GM21447 (cell line): ENCODE data around the gene MAST4.

Experiments used
- ATAC-seq: cut with Tn5 transposase; IDR thresholded peaks from one replicate; pipeline ENCODE4 v1.9.1; 2021; ENCODE audit not compliant: unreplicated experiment

MAST4 gene

DNA sequence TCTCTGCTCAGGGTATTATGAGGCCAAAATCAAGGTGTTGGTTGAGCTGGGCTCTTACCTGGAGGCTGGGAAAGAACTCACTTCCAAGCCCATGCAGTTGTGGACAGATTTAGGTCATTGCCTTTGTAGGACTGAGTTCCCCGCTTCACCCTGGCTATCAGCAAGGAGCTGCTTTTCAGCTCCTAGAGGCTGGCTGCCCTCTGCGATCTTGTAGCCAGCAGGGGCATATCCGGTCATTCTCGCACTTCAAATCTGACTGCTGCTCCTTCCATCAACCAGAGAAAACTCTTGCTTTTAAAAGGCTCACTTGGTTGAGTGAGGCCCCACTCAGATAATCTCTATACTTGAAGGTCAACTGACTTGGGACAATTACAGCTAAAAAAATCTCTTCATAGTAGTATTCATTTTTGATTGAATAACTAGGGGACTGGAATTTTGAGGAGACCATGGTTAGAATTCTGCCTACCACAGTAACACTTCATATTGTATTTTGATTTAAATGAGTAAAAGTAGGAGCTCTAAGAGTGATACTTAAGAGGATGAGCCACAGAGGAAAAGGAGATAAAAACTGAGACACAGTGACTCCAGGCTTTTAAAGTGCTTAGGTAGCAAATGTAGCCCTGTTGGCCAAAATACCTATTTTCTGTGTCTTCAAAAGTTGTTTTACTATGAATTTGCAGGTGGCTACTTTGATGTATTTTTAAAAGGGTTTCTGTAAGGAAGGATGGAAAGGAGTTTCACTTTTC is 463.0 kb downstream of the MAST4 start:
- no peak for ATAC-seq

DNA sequence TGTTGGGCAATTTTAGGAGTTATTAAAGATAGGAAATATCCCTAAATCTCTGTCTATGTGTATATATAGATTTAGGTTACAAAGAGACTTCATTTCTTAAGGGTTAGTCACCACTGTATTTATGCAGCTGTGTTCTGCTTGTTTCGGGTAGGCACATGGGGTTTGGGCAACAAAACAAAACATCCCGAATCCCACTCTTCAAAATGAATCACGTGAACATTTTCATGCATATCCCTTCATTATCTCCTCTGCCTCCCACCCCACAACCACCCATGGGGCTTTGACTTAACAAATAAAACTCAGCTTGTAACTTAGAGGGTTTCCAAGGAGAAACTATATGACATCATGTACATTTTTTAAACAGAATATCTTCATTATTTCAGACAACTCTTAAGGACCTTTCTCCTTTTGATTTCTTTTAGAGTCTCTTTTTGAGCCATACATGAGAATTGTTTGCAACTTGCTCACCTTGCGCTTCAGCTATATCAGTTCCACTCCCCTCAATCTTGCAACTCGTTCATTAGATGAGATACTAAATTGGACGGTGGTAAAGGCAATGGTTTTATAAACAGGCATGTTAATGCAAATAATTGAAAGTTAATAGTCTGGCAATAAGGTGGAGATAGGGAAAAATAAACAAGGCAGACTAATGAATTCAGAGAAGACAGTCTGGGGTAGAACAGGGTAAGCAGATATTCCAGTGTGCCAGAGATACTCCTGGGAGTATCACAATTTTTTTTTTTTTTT is 463.7 kb downstream of the MAST4 start:
- ATAC-seq = no peak

GRCh38 chr5:67061511-67061910 is 465.3 kb downstream of the MAST4 start:
- ATAC-seq = no peak

- no peak for ATAC-seq
Observed at GRCh38 chr5:67063055-67063454, 466.9 kb downstream of the MAST4 start.

GRCh38 chr5:67063791-67064190 is 467.6 kb downstream of the MAST4 start:
- ATAC-seq = no peak

GRCh38 chr5:67065237-67065636 is 469.0 kb downstream of the MAST4 start:
- no peak for ATAC-seq

- ATAC-seq = no peak
Observed at GRCh38 chr5:67065696-67066095, 469.5 kb downstream of the MAST4 start.

GRCh38 chr5:67066815-67067214 is 470.6 kb downstream of the MAST4 start:
- ATAC-seq = no peak

GRCh38 chr5:67073045-67073680 is 477.0 kb downstream of the MAST4 start:
- no peak for ATAC-seq

DNA sequence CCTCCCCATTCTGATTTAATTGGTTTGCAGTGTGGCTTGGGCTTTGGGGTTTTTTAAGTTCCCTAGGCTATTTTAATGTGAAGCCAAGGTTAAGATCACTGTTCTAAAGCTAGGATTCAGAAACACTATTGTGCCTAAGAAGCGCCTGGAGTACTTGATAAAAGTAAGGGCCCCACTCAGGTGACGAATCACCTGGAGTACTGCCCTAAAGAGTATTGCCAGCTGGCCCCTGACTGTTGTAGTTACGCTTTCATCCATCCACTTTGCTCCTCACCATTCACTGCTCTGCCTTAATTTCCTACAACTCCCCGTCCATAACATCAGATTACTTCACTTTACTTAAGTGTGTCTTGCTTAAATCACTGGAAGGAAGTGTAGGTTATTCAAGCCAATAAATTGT is 481.1 kb downstream of the MAST4 start:
- ATAC-seq = no peak

- ATAC-seq = no peak
Observed at GRCh38 chr5:67081261-67081660, 485.1 kb downstream of the MAST4 start.

DNA sequence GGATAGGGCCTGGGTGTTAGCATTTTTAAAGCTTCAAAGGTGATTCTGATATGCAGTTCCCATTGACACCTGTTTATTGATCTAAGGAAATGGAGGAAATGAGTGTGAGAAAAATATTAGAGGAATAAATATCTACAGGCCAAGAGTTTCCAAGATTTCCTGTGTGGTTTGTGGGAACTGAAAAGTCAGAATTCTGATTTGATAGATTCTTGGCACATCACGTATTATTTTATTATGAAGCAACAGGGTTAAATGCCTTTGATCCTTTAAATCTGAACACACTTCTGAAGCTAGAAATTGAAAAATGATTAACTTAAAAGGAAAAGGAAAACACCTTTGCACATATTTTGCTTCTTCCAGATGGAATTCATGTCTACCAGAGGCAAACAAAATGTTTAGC is 486.7 kb downstream of the MAST4 start:
- no peak for ATAC-seq

GRCh38 chr5:67085616-67086015 is 489.4 kb downstream of the MAST4 start:
- no peak for ATAC-seq

DNA sequence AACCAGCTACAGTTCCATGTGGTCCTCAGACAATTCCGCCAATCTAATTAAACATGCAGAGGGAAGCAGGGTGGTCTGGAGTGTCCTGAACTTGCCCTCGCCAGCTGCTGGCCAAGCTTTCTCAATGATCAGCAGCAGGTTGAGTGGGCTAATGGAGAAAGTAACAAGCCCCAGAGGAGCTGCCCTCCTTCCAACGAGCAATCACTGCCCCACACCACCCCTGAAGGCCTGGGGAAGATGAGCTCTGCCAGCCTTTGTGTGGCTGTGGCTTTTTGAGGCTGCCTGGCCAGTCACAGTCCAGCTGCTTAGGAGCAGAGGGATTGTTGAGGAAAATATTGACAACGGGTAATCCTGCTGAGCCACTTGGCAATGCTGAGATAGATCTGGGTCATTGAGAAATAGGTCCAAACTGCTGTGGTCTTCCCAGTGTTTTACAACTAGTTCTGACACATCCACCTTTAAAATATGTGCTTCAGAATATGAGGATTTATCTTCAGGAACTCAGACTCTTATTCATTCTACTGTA is 493.1 kb downstream of the MAST4 start:
- ATAC-seq = no peak

GRCh38 chr5:67090040-67090439 is 493.8 kb downstream of the MAST4 start:
- no peak for ATAC-seq

- ATAC-seq = no peak
Observed at GRCh38 chr5:67090593-67090992, 494.4 kb downstream of the MAST4 start.

DNA sequence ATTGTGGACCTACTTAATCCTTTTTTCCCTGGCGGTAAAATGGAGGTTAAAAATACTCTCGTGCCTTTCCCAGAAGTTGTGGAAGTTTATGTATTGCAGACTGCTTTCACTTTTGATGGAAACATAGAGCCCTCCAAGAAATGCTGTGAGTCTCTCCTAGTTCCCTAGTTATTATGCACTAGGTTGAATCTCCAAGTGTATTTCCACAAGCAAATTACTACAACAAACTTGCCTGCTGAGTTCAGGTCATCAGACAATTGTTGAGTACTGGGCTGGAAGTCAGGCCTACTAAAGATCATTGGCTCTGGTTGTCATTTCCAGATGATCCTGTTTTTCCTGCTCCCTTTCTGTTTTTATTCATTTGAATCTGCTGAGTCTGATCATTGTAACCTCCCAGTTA is 496.3 kb downstream of the MAST4 start:
- no peak for ATAC-seq

DNA sequence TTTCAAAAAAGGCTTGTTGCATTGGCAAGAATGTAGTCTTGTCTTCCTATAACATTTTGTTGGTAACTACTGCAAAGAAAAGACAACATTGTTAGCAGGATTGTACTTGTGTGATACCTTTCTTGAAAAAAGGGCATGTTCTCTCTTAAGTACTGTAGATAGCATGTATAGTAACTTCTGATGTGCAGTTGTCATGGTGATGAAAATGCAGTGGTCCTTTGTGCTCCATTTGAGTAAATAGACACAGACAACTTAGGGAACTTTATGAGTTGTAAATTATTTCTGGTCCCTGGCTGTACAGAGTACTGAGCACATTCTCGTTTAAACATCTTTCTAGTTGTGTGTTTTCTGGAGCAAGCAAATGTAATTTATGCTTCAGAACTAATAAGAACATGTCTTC is 497.1 kb downstream of the MAST4 start:
- no peak for ATAC-seq

DNA sequence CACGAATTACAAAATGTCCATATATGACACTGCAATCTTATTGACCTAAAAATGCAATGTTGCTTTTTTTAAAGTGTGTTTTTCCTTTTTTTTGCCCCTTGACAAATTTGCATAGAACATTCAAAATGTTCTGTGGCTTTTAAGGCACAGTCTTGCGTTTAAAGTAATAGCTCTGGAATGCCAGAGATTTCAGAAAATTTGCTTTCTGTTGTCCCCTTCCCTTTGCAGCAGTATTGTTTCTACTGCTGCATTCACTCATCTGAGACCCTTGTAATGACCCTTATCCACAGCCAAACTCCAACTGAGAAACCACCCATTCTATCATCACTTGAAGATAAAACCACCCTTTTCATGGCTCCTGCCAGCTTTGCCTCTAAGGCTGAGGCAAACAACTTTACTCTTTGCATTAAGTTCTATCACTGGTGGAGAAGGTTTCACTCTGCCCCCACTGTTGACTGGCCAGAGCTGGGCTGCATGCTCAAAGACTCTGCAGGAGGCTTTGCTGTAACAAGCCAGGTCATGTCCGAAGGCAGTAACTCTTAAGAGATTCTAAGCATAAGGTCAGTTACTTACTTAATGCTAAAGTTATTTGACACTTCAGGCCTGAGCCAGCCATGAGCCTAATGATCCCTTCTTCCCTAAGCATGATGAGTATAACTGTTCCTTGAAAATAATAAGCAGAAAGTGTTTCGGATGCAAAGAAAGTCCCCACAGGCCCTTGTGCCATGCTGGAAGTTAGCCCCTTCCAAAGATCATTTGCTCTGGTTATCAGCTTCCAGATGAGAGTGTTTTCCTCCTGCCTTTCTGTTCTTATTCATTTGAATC is 498.5 kb downstream of the MAST4 start:
- no peak for ATAC-seq

DNA sequence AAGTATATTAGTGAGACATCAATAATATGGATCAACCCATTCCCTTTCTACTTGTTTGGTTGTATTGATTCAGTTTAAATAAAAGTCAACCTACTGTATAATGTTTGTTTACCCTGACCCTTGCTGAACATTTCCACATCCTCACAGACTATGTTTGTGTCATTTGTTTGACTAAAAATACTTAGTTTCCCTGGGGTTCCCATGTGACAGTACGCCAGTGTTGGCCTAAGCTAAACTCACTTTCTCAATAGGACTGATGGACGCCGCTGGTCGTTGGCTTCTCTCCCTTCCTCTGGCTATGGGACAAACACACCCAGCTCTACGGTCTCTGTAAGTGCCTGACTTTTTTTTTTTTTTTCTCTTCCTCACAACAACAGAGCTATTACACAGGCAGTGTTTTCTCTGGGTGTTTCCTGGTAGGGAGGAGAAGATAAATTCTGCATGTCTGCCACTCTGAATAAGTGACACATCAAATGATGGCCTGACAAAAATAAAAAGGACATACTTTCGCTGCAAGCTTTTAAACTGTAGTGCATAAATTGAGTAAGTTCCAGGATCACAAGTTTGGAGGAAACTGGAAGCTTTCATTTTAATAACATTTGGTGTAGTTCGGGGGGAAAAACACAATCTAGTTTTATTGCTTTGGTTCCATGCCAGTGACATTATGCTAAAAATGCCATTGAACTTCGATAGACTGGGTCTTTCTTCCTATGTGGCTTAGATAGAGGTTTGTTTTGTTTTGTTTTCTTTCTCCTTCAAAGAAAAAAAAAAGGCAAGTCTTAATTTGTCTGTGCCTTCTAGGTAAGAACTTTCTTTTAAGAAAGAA is 499.4 kb downstream of the MAST4 start:
- ATAC-seq = no peak
